GOT3 (cell line): ENCODE measurements around the gene SLC5A6.

ENCODE experiments used
- DNase-seq: peaks from one replicate; lab custom pipeline; 2025; ENCODE audit warnings: mixed read lengths; lab: John Stamatoyannopoulos, UW

The SLC5A6 gene

DNA sequence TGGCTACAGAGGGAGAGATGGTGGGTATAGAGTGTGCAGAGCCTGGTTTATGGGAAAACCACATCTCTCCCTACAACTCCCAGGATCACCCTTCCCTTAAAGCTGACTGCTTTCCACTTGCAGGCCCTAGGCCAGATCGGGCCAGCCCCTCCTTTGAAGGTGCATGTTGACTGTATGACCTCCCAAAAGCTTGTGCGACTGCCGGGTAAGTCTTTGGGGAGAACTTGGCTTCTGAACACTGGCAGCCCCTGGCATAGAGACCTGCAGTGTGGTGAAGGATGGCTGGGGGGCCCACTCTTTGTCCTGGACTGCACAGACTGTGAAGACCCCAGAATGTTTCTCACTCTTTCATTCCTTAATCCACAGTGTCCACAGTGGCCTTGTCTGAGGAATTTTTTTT lies 24.6 kb upstream of the SLC5A6 start:
- no peak for DNase-seq

DNA sequence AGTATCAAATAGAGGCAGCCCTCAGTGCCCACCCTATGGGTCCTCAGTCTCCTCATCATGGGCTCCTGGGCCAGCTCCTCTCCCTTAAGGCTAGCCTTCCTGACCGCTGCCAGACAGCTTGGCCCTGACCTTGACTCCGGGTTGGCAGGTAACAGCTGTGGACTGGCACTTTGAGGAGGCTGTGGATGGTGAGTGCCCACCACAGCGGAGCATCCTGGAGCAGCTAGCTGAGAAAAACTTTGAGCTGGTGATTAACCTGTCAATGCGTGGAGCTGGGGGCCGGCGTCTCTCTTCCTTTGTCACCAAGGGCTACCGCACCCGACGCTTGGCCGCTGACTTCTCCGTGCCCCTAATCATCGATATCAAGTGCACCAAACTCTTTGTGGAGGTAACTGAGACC lies 24.1 kb upstream of the SLC5A6 start:
- no peak for DNase-seq

DNA sequence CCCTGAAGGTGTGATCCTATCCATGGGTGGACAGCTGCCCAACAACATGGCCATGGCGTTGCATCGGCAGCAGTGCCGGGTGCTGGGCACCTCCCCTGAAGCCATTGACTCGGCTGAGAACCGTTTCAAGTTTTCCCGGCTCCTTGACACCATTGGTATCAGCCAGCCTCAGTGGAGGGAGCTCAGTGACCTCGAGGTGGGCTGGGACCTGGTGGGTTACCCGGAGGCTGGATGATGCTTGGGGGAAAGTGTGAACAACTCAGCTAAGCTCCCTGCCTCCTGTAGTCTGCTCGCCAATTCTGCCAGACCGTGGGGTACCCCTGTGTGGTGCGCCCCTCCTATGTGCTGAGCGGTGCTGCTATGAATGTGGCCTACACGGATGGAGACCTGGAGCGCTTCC lies 21.3 kb upstream of the SLC5A6 start:
- no peak for DNase-seq

DNA sequence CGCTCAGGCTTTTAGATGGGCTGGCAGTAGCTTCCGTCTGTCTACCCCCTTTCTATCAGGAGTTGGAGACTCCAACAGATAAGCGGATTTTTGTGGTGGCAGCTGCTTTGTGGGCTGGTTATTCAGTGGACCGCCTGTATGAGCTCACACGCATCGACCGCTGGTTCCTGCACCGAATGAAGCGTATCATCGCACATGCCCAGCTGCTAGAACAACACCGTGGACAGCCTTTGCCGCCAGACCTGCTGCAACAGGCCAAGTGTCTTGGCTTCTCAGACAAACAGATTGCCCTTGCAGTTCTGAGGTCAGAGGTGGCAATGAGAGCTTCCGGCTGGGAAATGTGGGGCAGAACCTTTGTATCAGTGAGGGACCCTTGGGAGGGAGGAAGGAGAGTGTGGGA lies 19.9 kb upstream of the SLC5A6 start:
- no peak for DNase-seq

DNA sequence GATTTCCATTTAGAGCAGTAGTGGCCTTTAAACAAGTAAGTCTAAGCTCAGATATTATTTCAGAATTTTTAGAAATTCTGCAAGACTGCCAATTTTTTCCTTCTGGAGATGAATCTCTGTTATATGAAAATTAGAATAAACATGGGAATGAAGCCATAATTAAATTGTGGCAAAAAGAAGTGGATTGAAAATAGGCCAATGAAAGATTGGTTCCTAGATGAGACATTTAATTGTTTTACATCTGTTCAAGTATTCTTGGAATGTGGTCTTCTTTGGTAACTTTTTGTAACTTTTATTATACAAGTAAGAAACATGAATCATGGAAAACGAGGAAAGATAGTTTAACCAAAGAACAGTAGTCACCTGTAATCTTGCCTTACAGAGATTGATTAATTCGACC lies 15.4 kb upstream of the SLC5A6 start:
- no peak for DNase-seq

DNA sequence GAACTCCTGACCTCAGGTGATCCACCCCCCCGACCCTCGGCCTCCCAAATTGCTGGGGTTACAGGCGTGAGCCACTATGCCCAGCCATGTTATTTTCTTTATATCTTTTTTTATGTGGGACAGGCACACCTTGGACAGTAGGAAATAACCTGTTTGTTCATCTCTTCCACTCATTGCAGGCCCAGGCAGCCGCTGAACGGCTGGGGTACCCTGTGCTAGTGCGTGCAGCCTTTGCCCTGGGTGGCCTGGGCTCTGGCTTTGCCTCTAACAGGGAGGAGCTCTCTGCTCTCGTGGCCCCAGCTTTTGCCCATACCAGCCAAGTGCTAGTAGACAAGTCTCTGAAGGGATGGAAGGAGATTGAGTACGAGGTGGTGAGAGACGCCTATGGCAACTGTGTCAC lies 13.5 kb upstream of the SLC5A6 start:
- no peak for DNase-seq

DNA sequence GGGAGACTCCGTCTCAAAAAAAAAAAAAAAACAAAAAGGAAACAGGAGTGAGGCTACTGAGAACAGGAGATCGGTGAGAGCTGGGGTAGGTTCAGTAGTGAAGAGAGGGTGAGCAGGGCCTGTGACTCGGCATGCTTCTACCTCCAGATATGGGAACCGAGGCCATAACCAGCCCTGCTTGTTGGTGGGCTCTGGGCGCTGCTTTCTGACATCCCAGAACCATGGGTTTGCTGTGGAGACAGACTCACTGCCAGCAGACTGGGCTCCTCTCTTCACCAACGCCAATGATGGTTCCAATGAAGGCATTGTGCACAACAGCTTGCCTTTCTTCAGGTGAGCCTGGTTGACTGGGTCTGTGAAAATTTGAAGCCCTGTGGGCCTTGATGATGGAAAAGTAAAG lies 11.3 kb upstream of the SLC5A6 start:
- DNase-seq = no peak

DNA sequence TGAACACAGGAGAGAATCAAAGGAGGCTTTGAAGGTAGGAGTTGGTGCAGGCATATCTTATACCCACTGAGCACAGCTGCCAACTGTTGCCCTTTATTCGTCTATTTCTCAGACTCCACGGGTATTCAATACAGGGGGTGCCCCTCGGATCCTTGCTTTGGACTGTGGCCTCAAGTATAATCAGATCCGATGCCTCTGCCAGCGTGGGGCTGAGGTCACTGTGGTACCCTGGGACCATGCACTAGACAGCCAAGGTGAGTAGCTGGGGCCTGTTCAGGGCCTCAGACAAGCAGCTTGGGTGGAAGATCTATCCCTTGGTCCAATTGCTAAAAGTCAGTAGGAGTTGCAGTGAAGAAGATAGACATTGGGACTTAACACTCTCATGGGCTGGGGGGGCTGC lies 10.3 kb upstream of the SLC5A6 start:
- DNase-seq = no peak

DNA sequence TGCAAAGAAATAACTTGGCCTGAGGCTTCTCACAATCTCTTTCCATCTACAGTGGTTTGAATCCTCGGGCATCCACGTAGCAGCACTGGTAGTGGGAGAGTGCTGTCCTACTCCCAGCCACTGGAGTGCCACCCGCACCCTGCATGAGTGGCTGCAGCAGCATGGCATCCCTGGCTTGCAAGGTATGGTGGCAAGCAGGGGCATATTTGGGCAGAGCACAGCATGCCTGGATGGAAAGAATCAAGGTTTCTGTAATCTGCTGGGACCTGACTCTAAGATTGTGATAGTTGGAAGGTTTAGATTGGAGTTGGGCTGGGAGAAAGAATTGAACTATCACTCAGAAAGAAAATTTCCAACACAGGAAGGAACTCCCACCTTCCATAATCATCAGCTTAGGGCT lies 9.1 kb upstream of the SLC5A6 start:
- no peak for DNase-seq

DNA sequence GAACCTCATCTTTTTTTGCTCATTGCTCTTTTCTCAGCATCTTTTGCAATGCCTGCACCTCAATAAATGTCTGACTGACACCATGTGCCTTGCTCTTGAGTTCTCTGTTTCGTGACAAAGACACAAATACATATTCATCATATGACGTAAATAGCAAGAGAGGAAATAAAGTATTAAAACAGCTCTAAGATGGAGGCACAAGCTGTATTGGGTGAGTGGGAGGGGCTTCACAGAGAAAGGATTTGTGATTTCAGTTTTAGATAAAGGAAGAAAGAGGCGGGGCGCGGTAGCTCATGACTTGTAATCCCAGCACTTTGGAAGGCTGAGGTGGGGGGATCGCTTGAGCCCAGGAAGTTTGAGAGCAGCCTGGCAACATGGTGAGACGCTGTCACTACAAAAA lies 8.0 kb upstream of the SLC5A6 start:
- no peak for DNase-seq

DNA sequence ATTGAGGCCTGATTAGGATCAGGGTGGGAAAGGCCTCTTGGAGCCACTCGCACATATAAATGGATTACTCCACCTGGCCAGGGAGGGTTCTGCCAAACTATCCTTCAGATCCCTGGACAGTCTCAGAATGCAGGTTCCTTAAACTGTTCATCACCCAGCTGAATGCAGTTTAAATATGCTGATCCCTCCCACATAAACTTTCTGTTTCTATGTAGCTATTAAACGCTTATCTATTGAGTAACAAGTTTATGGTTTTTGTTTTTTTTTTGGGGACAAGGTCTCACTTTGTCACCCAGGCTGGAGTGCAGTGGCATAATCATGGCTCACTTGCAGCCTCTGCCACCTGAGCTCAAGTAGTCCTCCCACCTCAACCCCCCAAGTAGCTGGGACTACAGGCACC lies 7.0 kb upstream of the SLC5A6 start:
- no peak for DNase-seq

DNA sequence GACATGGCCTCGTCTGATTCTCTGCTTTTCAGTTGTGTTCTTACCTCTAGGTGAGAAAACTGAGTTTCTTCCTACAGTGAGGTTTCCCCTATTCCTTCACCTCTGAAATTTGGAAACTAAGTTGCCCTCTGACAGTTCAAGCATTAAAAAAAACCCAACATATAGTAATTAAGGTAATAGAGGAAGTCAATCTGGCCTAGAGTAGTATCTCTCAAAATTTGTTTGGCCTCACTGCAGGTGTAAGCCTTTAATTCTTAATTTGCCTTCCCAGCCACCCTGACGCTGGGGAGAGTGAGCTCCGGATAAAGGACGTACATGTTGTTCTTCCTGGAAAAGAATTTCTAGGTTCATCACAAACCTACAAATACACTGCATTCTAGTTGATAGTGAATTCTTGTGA lies 6.5 kb upstream of the SLC5A6 start:
- no peak for DNase-seq

DNA sequence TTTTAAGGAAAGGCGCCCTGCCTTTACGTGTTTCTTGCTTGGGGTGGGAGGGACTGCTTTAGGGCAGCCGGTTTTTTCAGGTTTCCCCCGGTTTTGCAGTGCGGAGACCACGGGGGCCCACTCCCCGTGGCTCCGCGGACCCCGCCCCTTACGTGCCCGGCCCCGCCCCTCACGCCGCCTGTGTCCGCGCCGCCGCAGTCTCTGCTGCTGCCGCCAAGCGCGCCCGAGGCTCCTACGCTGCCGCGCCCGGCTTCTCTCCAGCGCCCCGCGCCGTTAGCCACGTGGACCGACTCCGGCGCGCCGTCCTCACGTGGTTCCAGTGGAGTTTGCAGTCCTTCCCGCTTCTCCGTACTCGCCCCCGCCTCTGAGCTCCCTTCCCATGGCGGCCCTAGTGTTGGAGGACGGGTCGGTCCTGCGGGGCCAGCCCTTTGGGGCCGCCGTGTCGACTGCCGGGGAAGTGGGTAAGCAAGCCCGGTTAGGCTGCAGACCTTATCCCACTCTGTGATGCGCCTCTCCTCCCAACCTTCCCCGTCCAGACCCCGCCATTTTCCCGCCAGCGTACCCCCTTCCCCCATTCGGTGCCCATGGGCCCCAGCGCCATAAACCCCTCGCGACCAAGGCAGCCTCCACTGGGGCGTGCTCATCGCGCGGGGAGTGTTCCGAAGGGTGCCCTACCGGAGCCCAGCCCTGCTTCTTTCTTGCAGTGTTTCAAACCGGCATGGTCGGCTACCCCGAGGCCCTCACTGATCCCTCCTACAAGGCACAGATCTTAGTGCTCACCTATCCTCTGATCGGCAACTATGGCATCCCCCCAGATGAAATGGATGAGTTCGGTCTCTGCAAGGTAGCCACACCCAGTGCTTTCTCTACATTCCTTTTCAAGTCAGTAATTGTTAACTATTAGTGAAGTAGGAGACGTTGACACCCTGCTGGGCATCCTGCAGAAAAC lies 5.4 kb upstream of the SLC5A6 start, which contains the start of gene CAD:
CAD (plus strand) TSS at position 197 of the 949 bp plus-strand sequence; CDS start at position 380, 183 bp downstream.
- DNase-seq = peak; percentile 39

DNA sequence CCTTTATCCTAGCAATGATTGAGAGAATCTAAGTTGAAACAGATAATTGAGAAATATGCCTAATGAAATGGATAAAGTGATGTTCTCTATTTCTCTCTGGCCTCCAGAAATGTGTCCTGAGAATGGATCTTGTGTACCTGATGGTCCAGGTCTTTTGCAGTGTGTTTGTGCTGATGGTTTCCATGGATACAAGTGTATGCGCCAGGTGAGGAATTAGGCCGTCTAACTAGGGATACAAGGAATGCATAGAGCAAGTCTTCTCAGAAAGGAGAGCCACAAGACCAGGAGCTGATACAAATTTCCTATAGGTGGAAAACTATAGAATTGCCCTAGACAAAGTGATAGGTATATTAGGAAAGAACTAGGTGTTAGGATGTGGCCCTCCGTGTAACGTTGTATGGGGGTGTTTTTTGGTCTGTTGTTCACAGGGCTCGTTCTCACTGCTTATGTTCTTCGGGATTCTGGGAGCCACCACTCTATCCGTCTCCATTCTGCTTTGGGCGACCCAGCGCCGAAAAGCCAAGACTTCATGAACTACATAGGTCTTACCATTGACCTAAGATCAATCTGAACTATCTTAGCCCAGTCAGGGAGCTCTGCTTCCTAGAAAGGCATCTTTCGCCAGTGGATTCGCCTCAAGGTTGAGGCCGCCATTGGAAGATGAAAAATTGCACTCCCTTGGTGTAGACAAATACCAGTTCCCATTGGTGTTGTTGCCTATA lies 4.5 kb upstream of the SLC5A6 start:
- DNase-seq = no peak

DNA sequence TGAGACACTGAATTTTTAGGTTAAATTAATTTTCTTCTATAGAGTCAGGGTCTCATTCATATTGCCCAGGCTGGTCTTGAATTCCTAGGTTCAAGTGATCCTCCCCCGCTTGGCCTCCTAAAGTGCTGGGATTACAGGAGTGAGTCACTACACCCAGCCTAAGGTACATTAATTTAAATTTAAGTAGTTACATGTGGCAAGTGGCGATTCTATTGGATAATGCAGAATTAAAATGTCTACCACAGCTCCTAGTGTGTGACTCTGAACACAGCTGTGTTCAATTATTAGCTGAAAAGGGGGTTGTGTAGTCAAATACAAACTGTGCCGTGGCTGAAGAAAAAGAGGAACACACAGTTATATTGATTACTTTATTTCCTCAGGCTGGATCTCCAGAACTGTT lies 2.9 kb upstream of the SLC5A6 start:
- DNase-seq = no peak

DNA sequence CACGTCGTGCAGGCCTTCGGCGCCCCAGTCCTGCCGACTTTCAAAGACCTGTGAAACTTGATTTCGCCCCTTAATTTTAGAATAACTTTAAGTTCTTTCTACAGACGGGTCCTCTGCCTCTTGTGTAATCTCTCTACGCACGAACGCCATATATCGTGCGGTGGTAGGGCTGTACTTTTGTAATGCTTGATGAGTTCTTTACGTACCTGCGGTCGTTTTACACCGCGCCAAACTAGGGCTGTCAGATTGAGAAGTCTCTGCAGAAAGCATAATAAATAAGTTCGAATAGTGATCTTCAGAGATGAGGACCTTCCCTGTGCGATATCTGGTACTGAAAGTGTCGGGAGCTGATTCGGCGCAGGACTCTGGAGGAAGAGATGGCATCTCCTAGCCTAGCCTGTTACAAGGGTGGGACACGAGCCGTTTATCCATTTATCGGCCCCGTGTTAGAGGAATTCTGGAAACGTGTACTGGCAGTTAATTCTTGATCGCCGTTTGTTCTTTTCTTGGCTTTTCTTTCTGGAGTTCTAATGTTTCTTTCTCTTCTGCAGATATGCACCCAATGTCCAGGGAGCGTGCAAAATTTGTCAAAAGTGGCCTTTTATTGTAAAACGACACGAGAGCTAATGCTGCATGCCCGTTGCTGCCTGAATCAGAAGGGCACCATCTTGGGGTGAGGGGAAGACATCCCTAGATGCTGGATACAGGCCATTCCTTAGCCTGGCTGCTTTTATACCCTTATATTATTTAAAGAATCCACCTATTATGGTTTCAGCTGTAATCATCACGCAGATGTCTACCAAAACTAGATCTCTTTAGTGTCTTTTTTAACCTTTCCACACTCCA lies 781 bp upstream of the SLC5A6 start:
- no peak for DNase-seq

DNA sequence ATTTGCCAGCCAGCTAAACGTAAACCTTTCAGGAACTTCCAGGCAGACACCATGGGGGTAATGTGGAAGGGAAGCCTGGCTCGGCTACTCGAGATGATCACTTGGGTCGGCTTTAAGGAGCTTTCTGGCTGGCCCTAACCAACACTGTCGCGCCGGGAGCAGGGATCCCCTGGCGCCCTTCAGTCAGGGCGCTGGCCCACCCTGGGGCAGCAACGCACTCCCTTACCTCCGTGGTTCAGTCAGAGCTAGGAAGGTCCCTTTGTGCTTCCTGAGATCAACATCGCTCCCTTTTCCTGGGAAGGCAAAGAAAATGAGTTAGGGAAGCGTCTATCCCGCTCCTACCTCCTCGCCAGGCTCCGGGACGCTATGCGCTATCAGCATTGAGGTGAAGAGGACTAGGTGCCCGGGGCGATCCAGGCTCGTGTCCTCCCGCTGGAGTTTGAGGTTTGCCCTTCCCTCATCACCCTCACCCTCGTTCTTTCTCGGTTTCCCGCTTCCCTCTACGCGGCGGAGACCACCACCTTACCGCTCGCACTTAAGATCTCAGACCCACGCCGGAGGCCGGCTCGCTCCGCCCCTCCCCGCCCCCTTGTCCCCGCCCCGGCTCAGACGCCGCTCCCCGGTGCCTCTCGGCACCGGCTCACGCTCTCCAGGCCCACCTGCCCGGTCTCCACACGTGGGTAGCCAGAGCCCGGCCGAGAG lies 676 bp downstream of the SLC5A6 start:
- DNase-seq = no peak

DNA sequence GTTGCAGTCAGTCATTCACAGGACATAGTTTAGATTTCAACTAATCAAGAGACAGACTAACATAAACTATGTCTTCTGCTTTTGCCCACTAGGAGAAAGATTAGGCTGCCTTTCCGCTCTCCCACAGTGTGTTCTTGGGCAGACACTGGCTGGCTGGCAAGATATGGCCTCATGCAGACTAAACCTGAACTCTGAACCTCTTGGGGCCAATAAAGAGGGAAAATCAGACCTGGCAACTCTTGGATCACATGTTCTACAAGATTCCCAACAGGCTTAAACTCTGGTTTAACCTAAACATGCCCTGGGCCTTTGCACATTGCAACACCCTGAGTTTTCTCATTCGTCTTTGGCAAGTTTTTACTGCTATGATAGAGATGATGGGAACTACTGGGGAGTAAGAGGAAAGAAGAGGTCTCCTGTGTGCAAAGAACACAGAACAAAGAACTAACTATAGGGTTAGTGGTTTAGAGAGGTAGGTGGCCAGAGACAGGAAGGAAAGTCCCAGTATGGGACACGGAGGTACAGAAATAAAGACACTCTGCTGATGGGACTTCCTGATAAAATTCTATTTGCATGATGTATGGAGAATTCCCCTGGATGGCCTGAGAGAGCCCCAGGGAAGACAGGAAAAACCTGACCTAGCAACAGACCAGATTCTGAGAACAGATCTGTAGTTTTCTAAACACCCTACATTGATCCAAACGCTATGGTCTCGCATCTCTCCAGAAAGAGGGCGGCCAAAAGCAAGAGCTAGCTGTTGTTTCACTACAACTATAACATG lies 2.3 kb downstream of the SLC5A6 start:
- DNase-seq = no peak

DNA sequence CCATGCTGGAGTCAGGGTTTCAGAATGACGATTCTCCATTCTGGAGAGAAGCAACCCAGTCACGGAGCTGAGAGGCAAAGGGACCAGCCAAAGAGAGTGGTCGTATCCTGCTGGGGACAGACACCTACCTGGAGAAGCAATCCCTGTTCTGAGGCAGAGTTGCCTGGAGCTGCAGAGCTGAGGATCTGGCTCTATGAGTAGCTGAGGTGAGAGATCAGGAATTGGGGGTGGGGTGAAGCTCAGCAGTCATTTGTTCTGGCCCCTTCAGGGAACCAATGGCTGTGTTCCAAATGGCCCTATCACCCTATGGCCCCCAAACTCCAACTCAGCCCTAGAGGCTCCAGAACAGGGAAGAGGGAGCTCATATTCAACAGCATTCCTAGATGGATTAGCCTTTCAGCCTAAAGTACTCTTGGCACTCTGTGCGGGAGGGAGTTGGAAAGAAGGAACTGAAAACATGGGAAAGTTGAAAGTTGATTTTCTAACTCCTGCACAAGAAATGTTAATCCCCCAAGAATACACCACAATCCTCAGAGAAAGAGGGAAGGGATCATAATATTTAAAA lies 3.5 kb downstream of the SLC5A6 start:
- no peak for DNase-seq

DNA sequence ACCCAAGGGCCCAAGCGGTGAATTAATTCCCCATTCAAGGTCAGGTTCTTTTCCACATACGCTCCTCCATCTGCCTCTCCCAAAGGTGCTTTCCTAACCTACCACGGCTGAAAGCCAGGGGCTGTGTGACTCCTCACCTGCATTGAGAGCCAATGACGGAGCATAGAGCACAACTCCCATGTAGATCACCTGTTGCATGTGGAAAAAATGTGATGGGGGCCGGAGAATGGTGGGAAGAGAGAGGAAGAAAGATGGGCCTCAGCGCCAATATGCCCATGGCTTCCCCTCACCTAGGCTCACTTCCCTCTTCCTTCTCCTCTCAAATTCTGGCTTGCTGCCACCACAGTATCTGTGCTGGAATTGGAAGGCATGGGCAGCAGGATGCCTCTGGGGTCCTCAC lies 5.7 kb downstream of the SLC5A6 start:
- no peak for DNase-seq

DNA sequence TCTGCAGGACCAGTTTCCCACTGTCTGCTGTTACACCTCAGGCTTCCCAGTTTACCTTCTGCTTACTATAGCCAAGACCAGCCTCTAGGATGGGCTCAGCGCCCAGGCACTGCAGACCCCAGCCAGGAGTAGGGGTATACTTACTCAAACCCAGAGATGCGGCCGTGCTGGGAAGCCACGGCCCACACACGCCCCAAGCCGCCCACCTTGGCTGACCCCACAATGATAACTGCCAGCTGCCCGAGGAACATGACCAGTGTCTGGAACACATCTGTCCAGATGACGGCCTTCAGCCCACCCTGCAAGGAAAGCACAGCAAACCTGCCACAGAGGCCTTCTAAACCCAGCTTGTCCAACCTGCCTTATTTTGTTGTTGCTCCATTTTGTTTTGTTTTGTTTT lies 6.9 kb downstream of the SLC5A6 start:
- no peak for DNase-seq
